ENCODE measurements around the gene KLHL29.
A peak's percentile ranks its signal among the peaks of the same experiment; 100 is the strongest.

Gene KLHL29

GRCh38 chr2:23669413-23670244 lies 284.6 kb downstream of the KLHL29 start:
- Histone ChIP-seq H3K27ac (peak overlapping the region in 15 of 21 experiments; percentile 7 to 79 (median 34)), H3K4me3 (no peak overlapping the region)

GRCh38 chr2:23670245-23670592 lies 285.2 kb downstream of the KLHL29 start:
- no peak overlapping the region for H3K4me3 ChIP-seq
- H3K27ac ChIP-seq, result peak overlapping the region in 12 of 21 experiments; percentile 2 to 79 (median 44)

GRCh38 chr2:23673082-23673481 lies 288.1 kb downstream of the KLHL29 start:
- Histone ChIP-seq H3K27ac (no peak overlapping the region), H3K4me3 (no peak overlapping the region)

- H3K4me3 ChIP-seq, result no peak overlapping the region
- no peak overlapping the region for H3K27ac ChIP-seq
Measured at GRCh38 chr2:23673830-23674679, 289.1 kb downstream of the KLHL29 start.

DNA sequence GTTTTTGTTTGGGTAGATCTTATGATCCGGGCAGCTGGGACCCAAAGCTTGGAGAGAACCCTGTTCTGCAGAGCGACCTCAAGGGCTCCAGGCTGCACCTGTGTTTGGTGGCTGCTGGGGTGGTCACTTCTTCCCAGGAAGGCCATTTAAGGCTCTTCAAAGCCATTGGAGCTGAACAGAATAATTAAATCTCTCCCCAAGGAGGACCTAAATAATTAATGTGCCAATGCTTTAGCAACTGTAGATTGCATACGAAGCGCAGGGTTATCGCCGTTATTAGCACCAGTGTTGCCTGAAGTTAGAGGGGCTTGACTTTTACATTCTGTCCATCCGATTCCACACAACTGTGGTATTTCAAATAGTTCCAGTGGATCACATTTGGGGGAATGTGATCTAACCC lies 290.5 kb downstream of the KLHL29 start:
- Histone ChIP-seq H3K27ac (no peak overlapping the region), H3K4me3 (no peak overlapping the region)

- H3K27ac ChIP-seq, result no peak overlapping the region
- H3K4me3 ChIP-seq, result no peak overlapping the region
Measured at GRCh38 chr2:23677836-23678235, 292.9 kb downstream of the KLHL29 start.

GRCh38 chr2:23679044-23679443 lies 294.1 kb downstream of the KLHL29 start:
- Histone ChIP-seq H3K4me3 (no peak overlapping the region), H3K27ac (no peak overlapping the region)

DNA sequence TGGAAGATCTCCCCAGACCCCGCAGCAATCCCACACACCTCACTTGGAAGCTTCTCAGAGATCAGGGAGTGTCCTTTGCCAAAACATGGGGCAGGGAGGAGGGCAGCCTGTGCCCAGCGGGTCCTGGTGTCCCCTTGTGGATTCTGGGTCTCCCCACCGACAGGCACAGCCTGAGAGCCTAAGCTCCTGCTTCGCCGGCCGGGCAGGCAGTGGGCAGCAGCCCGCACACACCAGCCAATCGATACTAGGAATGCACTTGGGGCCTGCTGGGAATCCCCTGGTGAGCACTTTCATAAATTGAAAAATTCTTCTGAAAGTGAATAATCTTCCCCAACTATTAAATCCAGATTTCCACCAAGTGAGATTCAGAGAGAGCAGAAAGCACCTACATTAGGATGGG lies 296.0 kb downstream of the KLHL29 start:
- Histone ChIP-seq H3K4me3 (no peak overlapping the region), H3K27ac (no peak overlapping the region)

DNA sequence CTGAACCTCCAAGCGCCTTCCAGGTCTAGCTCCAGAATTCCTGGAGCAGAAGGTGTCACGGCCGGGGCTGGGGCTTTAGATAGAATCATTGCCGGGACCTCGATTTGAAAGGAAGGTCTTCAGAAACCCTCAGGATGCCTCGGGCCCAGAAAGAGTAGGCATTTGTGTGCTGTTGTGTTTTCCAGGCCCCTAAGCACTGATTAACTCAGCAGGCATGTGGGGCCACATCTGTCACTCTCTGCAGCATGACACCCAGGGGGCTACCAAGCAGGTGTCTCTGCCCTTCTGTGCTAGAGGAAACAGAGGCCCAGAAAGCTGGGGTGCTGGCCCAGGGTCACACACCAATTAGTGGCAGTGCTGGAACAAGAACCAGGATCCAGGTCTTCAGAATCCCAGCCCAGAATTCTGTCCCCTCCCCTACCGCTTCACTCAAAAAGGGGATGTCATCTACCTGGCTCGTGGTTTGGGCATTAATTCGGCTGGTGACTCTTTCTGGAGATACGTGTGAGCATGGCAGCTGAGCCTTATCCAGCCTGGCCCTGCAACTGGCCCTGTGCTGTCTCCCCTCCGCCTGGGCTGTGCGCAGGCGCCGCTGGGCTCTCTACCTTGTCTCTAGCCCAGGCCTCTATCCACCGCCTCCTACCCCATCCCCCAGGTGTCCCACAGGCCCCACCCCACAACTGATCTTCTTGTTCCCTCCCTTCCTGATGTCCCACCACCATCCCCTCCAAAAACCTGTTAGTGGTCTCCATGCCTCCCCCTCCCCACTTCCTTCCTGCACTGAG lies 296.6 kb downstream of the KLHL29 start:
- Histone ChIP-seq H3K4me3 (no peak overlapping the region), H3K27ac (no peak overlapping the region)

DNA sequence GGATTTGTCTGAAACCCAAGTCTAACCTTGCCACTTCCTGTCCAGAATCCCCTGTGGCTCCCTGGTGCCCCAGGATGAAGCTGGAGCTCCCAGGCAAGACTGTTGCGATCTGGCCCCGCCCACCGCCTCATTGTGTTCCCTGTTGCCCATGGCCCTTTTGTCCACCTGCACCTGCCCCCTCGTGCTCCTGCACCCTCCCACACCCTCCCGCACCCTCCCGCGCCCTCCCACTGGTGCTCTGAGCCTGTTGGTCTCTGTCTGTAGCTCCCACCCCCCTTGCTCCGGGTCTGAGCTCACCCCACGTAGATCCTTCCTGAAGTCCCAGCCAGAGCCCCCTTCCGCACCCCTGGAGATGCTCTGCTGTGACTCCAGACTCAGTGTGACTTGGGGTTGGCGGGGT lies 297.5 kb downstream of the KLHL29 start:
- H3K4me3 ChIP-seq, result no peak overlapping the region
- no peak overlapping the region for H3K27ac ChIP-seq

GRCh38 chr2:23683001-23683400 lies 298.0 kb downstream of the KLHL29 start:
- H3K27ac ChIP-seq, result no peak overlapping the region
- no peak overlapping the region for H3K4me3 ChIP-seq

GRCh38 chr2:23684395-23685176 lies 299.6 kb downstream of the KLHL29 start:
- Histone ChIP-seq H3K4me3 (no peak overlapping the region), H3K27ac (no peak overlapping the region)

- no peak overlapping the region for H3K27ac ChIP-seq
Measured at GRCh38 chr2:23685181-23685580, 300.2 kb downstream of the KLHL29 start.

DNA sequence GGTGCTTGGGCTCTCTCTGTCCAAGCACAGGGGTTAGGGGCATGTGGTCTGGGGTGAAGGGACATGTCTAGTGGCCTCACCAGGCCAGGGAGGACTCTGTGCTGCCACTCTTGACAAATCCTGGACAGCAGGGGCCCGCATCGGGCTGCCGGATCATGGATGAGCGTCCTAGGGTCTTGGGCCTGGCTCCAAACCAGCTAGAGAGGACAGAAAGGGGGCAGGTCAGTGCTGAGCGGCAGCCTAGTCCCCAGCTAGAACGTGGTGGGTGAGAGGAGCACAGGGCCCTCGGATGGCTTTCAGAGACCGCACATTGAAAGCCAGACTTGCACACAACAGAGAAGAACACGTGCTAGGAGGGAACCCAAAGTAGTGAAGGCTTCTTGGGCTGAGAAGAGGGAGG lies 300.7 kb downstream of the KLHL29 start:
- H3K4me3 ChIP-seq, result no peak overlapping the region
- no peak overlapping the region for H3K27ac ChIP-seq

More at GRCh38 chr2:23685181-23685580, 300.2 kb downstream of the KLHL29 start:
- H3K4me3 ChIP-seq, result no peak overlapping the region

GRCh38 chr2:23686405-23687029 lies 301.5 kb downstream of the KLHL29 start:
- no peak overlapping the region for H3K4me3 ChIP-seq

GRCh38 chr2:23687214-23687613 lies 302.2 kb downstream of the KLHL29 start:
- Histone ChIP-seq H3K27ac (no peak overlapping the region), H3K4me3 (no peak overlapping the region)

More at GRCh38 chr2:23686405-23687029, 301.5 kb downstream of the KLHL29 start:
- no peak overlapping the region for H3K27ac ChIP-seq

DNA sequence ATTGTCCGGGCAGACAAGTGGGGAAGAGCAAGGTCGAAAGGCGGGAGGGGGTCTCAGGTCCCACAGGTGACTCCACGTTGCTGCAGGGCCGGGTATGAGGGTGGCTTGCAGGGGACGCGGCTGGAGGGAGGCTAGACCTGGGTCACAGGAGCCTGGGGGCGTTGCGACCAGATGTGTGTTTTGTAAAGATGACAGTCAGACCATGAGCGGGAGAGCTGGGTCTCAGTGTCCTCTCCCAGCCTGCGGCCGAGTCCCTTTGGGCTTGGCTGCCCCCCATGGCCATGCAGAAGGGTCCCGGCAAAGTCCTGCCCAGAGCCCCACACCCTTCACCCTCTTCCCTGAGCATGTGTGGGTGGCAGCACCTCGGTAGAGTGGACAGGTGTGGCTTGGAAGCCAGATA lies 302.7 kb downstream of the KLHL29 start:
- H3K4me3 ChIP-seq, result no peak overlapping the region
- no peak overlapping the region for H3K27ac ChIP-seq

- H3K27ac ChIP-seq, result no peak overlapping the region
- H3K4me3 ChIP-seq, result no peak overlapping the region
Measured at GRCh38 chr2:23688486-23689130, 303.6 kb downstream of the KLHL29 start.
